HepG2 (cell line): ENCODE data around the gene EPG5. TPM values are rescaled to one million over a fixed set of nuclear protein-coding genes. Genes with fewer than 3 reads are reported as not detected.

Source experiments
- ATAC-seq: fragments of 200-7000 bp; cut with Tn5 transposase; 3 replicates; pipeline ENCODE4 v1.9.1; 2020; ENCODE audit warnings: mild to moderate bottlenecking, moderate library complexity
- BruUV-seq: library from RNA; stranded (reverse); fragments of 400-500 nt; replicated peaks from 2 replicates; lab custom pipeline; 2021; lab: Mats Ljungman, UMichigan
- CTCF ChIA-PET: fragments of 300-600 bp; formaldehyde crosslinking; extraction: SDS; loops from one replicate; lab custom pipeline; 2021; ENCODE audit warnings: low total read pairs, inconsistent platforms, low intra/inter-chr PET ratio; lab: Yijun Ruan, JAX
- POLR2A ChIA-PET: fragments of 350-600 bp; sonication (Branson Sonifier 250); formaldehyde crosslinking; loops from one replicate; lab custom pipeline; 2020; ENCODE audit warnings: antibody characterized with exemption, inconsistent platforms; lab: Yijun Ruan, JAX
- DNase-seq: peaks from one replicate; pipeline ENCODE4 v3.0.0-alpha.2; 2015; ENCODE audit warnings: low spot score
- FAIRE-seq: peaks from 3 replicates; lab custom pipeline; 2011; peaks lifted over from hg19 to GRCh38; lab: Jason Lieb, UNC
- H2AFZ ChIP-seq: one replicate; pipeline ENCODE4 v1.6.1; 2011; ENCODE audit warnings: low read length, inconsistent platforms
- H3K27ac ChIP-seq: fragments of 300-600 bp; 3 replicates; pipeline ENCODE4 v1.8.0; 2011; ENCODE audit warnings: mixed run types, mild to moderate bottlenecking, mixed read lengths, low read length, inconsistent platforms; ENCODE audit not compliant: insufficient read depth; ENCODE audit errors: extremely low read length
- H3K27me3 ChIP-seq, 2 experiments: fragments of 200-600 bp in 1 of 2; 2 replicates in 1 of 2; 3 replicates in 1 of 2; pipeline versions ENCODE4 v1.6.0 to v1.8.0; 2011; ENCODE audit warnings: low read length in 2 of 2, mild to moderate bottlenecking in 2 of 2, moderate library complexity in 2 of 2, inconsistent platforms in 1 of 2; ENCODE audit not compliant: insufficient read depth in 2 of 2, control insufficient read depth in 1 of 2
- H3K36me3 ChIP-seq, 2 experiments: fragments of 200-600 bp in 1 of 2; replicated peaks in 1 of 2; 2 replicates in 1 of 2; 3 replicates in 1 of 2; pipeline versions ENCODE4 v1.5.1 to v1.8.0; 2011; ENCODE audit warnings: low read length in 2 of 2, inconsistent platforms in 1 of 2; ENCODE audit not compliant: insufficient read depth in 2 of 2, control insufficient read depth in 1 of 2
- H3K4me1 ChIP-seq: 2 replicates; pipeline ENCODE4 v1.5.1; 2012; ENCODE audit warnings: low read length, inconsistent platforms; ENCODE audit not compliant: insufficient read depth
- H3K4me2 ChIP-seq: 2 replicates; pipeline ENCODE4 v1.6.0; 2011; ENCODE audit warnings: low read depth, low read length, inconsistent platforms
- H3K4me3 ChIP-seq, 3 experiments: fragments of 200-600 bp in 1 of 3; sonication (generic), shearing (Covaris generic) in 1 of 3; replicated peaks in 1 of 3; 2 replicates each; pipeline ENCODE4 v1.5.1; 2011 to 2016; ENCODE audit warnings: low read length in 3 of 3, inconsistent platforms in 2 of 3, low read depth in 2 of 3, mild to moderate bottlenecking in 2 of 3, control low read depth in 1 of 3, mixed read lengths in 1 of 3; ENCODE audit not compliant: insufficient read depth in 1 of 3
- H3K79me2 ChIP-seq: one replicate; pipeline ENCODE4 v1.6.1; 2011; ENCODE audit warnings: low read length, inconsistent platforms; ENCODE audit not compliant: insufficient read depth
- H3K9ac ChIP-seq: 2 replicates; pipeline ENCODE4 v1.6.0; 2011; ENCODE audit warnings: mild to moderate bottlenecking, low read depth, low read length, inconsistent platforms; ENCODE audit not compliant: insufficient read depth
- H3K9me3 ChIP-seq: 2 replicates; pipeline ENCODE4 v1.5.1; 2012; ENCODE audit warnings: mild to moderate bottlenecking, low read length
- H4K20me1 ChIP-seq: 2 replicates; pipeline ENCODE4 v1.6.0; 2011; ENCODE audit warnings: inconsistent platforms, mild to moderate bottlenecking, low read length, moderate library complexity; ENCODE audit not compliant: insufficient read depth
- FIP1L1 ChIP-seq: fragments of 200-400 bp; formaldehyde crosslinking; IDR thresholded peaks from 2 replicates; pipeline ENCODE4 v1.6.1; 2018; ENCODE audit warnings: low read depth, mild to moderate bottlenecking, low read length, moderate library complexity, borderline replicate concordance; ENCODE audit not compliant: insufficient read depth
- FOSL2 ChIP-seq: sonication (generic); formaldehyde crosslinking; IDR thresholded peaks from 2 replicates; pipeline ENCODE4 v1.4.0; 2020; ENCODE audit warnings: missing genetic modification reagents
- FOXC1 ChIP-seq: sonication (generic); formaldehyde crosslinking; IDR thresholded peaks from 2 replicates; pipeline ENCODE4 v1.8.0; 2022; ENCODE audit warnings: mild to moderate bottlenecking, missing genetic modification reagents, borderline replicate concordance
- GABPB1 ChIP-seq: IDR thresholded peaks from 2 replicates; pipeline ENCODE4 v1.6.1; 2016; ENCODE audit warnings: mild to moderate bottlenecking, missing genetic modification reagents, moderate library complexity, missing compliant biosample characterization
- JUNB ChIP-seq: sonication (generic); formaldehyde crosslinking; IDR thresholded peaks from 2 replicates; pipeline ENCODE4 v1.8.0; 2022; ENCODE audit warnings: missing genetic modification reagents, mild to moderate bottlenecking, borderline replicate concordance
- PLRG1 ChIP-seq: fragments of 450-650 bp; conservative IDR thresholded peaks from 2 replicates; pipeline ENCODE4 v1.6.1; 2016
- PPARG ChIP-seq: conservative IDR thresholded peaks from 2 replicates; pipeline ENCODE4 v1.6.1; 2016; ENCODE audit warnings: missing biosample characterization, missing genetic modification reagents
- WGBS: methylation state at CpG from one replicate; pipeline ENCODE4 v1.1.6; 2017; ENCODE audit warnings: low lambda C conversion rate; 5-methylcytosine and 5-hydroxymethylcytosine counted together
- in situ Hi-C: cut with HindIII; loops from 2 replicates; pipeline ENCODE4 v1.10.0; 2017; ENCODE audit warnings: low pct_unique_long_range_greater_than_20kb; ENCODE audit not compliant: extremely low pct_ligation_motif_present
- intact Hi-C: fragments of 100-400 bp; cut with micrococcal nuclease; formaldehyde crosslinking; loops from one replicate; pipeline ENCODE4 v1.10.0; 2022; ENCODE audit not compliant: unreplicated experiment
- polyA plus RNA-seq, 8 experiments: library from polyadenylated mRNA; depleted of rRNA in 3 of 8; stranded (reverse) in 7 of 8; unstranded in 1 of 8; fragments of >200 nt; fragmentation: Illumina TruSeq in 4 of 8; extraction: Trizol in 4 of 8; gene quantifications; 2 replicates each; pipeline versions ENCODE4 v1.2.1 to v1.2.3, GENCODE V29; 2011 to 2016; ENCODE audit warnings: low read depth in 4 of 8, missing spikeins in 1 of 8, mixed read lengths in 1 of 8; ENCODE audit not compliant: insufficient read depth in 1 of 8
- total RNA-seq, 5 experiments: library from RNA; depleted of rRNA; stranded (reverse); fragments of >200 nt; fragmentation: Illumina TruSeq; extraction: Trizol; gene quantifications; 2 replicates each; pipeline ENCODE4 v1.2.3, GENCODE V29; 2016; ENCODE audit warnings: low read depth in 1 of 5

The EPG5 gene
- total and polyA plus RNA-seq, 2 of the 13 experiments (the other 11 are each of a cell fraction or from before 2014, with no cell fraction given) = 6.7 to 9.3 TPM

DNA sequence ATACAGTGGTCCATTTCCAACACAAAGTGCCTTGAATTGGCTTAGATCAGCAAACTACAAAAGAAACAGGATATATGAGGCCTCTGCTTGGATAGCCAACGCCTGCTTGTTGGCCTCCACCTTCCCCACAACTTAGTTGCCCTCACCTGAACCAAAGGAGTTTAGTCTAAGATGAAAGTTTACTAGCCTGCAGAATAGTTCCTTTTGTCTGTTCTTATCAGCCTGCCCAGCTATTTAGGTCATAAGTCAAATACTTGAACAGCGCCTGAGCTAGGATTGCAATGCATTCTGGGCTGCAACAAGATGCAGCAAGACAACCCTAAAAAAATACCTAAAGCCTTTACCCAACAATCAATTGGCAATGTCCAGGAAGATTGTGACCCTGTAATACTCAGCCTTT, 13.1 kb upstream of the EPG5 start:
- BruUV-seq = no TSS peak
- no peaks in the 10 kb centered on the region for H3K9me3 ChIP-seq
- no peaks in the 10 kb centered on the region for H4K20me1 ChIP-seq
- no peak overlapping the region for H3K4me2 ChIP-seq
- peaks cover 14% of the 10 kb centered on the region for H3K4me1 ChIP-seq
- H3K79me2 ChIP-seq = no peaks in the 10 kb centered on the region
- ChIA-PET POLR2A (no interaction called here), CTCF (no interaction called here)
- no peak overlapping the region for H3K9ac ChIP-seq
- in situ Hi-C loops (no loop called here), intact Hi-C loops (loop anchor here (1.0 kb wide), 1 partner anchor 91 kb away; no protein-coding TSS in a partner anchor)
- no peak overlapping the region for H3K4me3 ChIP-seq
- no peak overlapping the region for H3K27ac ChIP-seq
- no peaks in the 10 kb centered on the region for H3K27me3 ChIP-seq
- no peak; the same call in 1 of the 3 replicates for ATAC-seq
- WGBS = 3% methylated on average over 2 of the region's 2 CpGs
- no peak overlapping the region for H2AFZ ChIP-seq
- no peak for DNase-seq
- no peak for TF ChIP-seq JUNB
- no peak for TF ChIP-seq FIP1L1
- peak; percentile 63; the same call in 1 of the 2 replicates for TF ChIP-seq PPARG (CRISPR knock-in tag)
- no peak for TF ChIP-seq PLRG1
- no peak for TF ChIP-seq FOXC1 (CRISPR knock-in tag)
- no peak for FAIRE-seq
- no peaks in the 10 kb centered on the region for H3K36me3 ChIP-seq

DNA sequence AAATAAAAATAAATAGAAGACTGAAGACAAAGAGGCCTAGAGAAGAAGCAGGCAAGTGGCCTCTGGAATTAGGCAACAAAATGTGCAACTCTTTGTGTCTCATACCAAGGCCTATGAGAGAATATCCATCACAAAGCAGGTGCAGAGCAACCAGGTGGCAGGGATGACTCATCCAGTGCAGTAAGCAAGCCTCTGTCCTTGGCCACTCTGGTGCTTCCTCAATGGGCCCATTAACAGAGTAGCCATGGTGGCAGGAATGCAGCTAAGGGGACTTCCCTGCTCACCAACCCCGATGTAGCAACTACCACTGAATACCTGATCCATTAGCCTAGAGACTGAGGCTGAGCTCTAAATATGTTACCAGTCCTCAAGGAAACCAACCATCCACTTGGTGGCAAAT, 11.0 kb upstream of the EPG5 start:
- ChIA-PET CTCF (no interaction called here), POLR2A (no interaction called here)
- H3K9me3 ChIP-seq = no peaks in the 10 kb centered on the region
- intact Hi-C loops (no loop called here), in situ Hi-C loops (no loop called here)
- ATAC-seq = peak; percentile 39; the same call in 2 of the 3 replicates
- no CpG with 5 or more reads among the region's 1 CpG for WGBS
- H3K9ac ChIP-seq = no peak overlapping the region
- H3K4me3 ChIP-seq = no peak overlapping the region
- peaks cover 24% of the 10 kb centered on the region for H3K4me1 ChIP-seq
- no peak for DNase-seq
- H3K36me3 ChIP-seq = no peaks in the 10 kb centered on the region
- TF ChIP-seq GABPB1 (CRISPR knock-in tag) = no peak
- TF ChIP-seq FOSL2 = peak; percentile 76
- H3K79me2 ChIP-seq = no peaks in the 10 kb centered on the region
- FAIRE-seq = no peak
- H2AFZ ChIP-seq = no peak overlapping the region
- BruUV-seq = no TSS peak
- no peak overlapping the region for H3K27ac ChIP-seq
- H3K4me2 ChIP-seq = no peak overlapping the region
- no peaks in the 10 kb centered on the region for H3K27me3 ChIP-seq
- H4K20me1 ChIP-seq = no peaks in the 10 kb centered on the region
